GM23338 (cell line): ENCODE results near the gene ARL4A. TPM values are rescaled to one million over a fixed set of nuclear protein-coding genes. Genes with fewer than 3 reads are reported as not detected.

Source experiments
- ATAC-seq: fragments of 200-7000 bp; cut with Tn5 transposase; 3 replicates; pipeline ENCODE4 v1.9.1; 2020
- DNase-seq: peaks from one replicate; pipeline ENCODE4 v3.0.0-alpha.2; 2015; ENCODE audit warnings: low spot score
- H2AFZ ChIP-seq: fragments of 200-600 bp; sonication (generic); 2 replicates; pipeline ENCODE4 v1.8.0; 2016; ENCODE audit warnings: antibody characterized with exemption, mild to moderate bottlenecking, moderate library complexity
- H3F3A ChIP-seq: fragments of 200-600 bp; sonication (generic); replicated peaks from 2 replicates; pipeline ENCODE4 v1.8.0; 2017; ENCODE audit warnings: antibody characterized with exemption, mixed run types, low read depth
- H3K27ac ChIP-seq: fragments of 200-600 bp; sonication (generic); 2 replicates; pipeline ENCODE4 v1.6.1; 2016; ENCODE audit warnings: low read depth
- H3K27me3 ChIP-seq: fragments of 200-600 bp; sonication (generic); 2 replicates; pipeline ENCODE4 v1.8.0; 2016; ENCODE audit warnings: mild to moderate bottlenecking, mixed run types, moderate library complexity; ENCODE audit not compliant: insufficient read depth
- H3K36me3 ChIP-seq: fragments of 200-600 bp; sonication (generic); 2 replicates; pipeline ENCODE4 v1.8.0; 2016; ENCODE audit warnings: mild to moderate bottlenecking; ENCODE audit not compliant: insufficient read depth
- H3K4me1 ChIP-seq: fragments of 200-600 bp; sonication (generic); 2 replicates; pipeline ENCODE4 v1.8.0; 2016; ENCODE audit warnings: mild to moderate bottlenecking, moderate library complexity; ENCODE audit not compliant: insufficient read depth
- H3K4me2 ChIP-seq: fragments of 200-600 bp; sonication (generic); 2 replicates; pipeline ENCODE4 v1.7.1; 2017; ENCODE audit warnings: mixed run types
- H3K4me3 ChIP-seq: fragments of 200-600 bp; sonication (generic); 2 replicates; pipeline ENCODE4 v1.6.1; 2016; ENCODE audit warnings: mixed run types
- H3K79me2 ChIP-seq: fragments of 200-600 bp; sonication (generic); replicated peaks from 2 replicates; pipeline ENCODE4 v1.8.0; 2017; ENCODE audit warnings: mild to moderate bottlenecking; ENCODE audit not compliant: insufficient read depth
- H3K9me2 ChIP-seq: fragments of 200-600 bp; sonication (generic); 2 replicates; pipeline ENCODE4 v1.8.0; 2017; ENCODE audit not compliant: insufficient read depth
- H4K20me1 ChIP-seq: fragments of 200-600 bp; sonication (generic); replicated peaks from 2 replicates; pipeline ENCODE4 v1.8.0; 2017; ENCODE audit warnings: mild to moderate bottlenecking; ENCODE audit not compliant: insufficient read depth
- H3K27ac Mint-ChIP-seq: 2 replicates; pipeline ENCODE4 v1.8.0; 2020; ENCODE audit warnings: inconsistent platforms, mild to moderate bottlenecking, moderate library complexity, mixed read lengths
- H3K27me3 Mint-ChIP-seq: 3 replicates; pipeline ENCODE4 v1.8.0; 2022; ENCODE audit warnings: low read depth, mild to moderate bottlenecking, moderate library complexity, mixed read lengths, inconsistent platforms; ENCODE audit not compliant: insufficient read depth, poor library complexity
- H3K36me3 Mint-ChIP-seq: 3 replicates; pipeline ENCODE4 v1.8.0; 2021; ENCODE audit warnings: low read depth, mild to moderate bottlenecking, inconsistent platforms, moderate library complexity, mixed read lengths
- H3K4me1 Mint-ChIP-seq: 3 replicates; pipeline ENCODE4 v1.8.0; 2020; ENCODE audit warnings: mild to moderate bottlenecking, inconsistent platforms, mixed read lengths
- H3K4me3 Mint-ChIP-seq: 3 replicates; pipeline ENCODE4 v1.8.0; 2021; ENCODE audit warnings: moderate library complexity, mild to moderate bottlenecking, inconsistent platforms, mixed read lengths
- H3K9me3 Mint-ChIP-seq: 3 replicates; pipeline ENCODE4 v1.8.0; 2020; ENCODE audit warnings: moderate library complexity, mild to moderate bottlenecking, inconsistent platforms, mixed read lengths
- CTCF ChIP-seq, 2 experiments: fragments of 200-600 bp in 1 of 2; sonication (generic) in 1 of 2; conservative IDR thresholded peaks; 2 replicates each; pipeline versions ENCODE4 v1.5.1 to v1.6.1; 2016 to 2017; ENCODE audit warnings: antibody characterized with exemption in 2 of 2, low read depth in 2 of 2, mild to moderate bottlenecking in 2 of 2, moderate library complexity in 1 of 2
- ETS1 ChIP-seq: IDR thresholded peaks from 2 replicates; pipeline ENCODE4 v1.6.1; 2016; ENCODE audit warnings: antibody characterized with exemption
- EZH2 ChIP-seq: fragments of 200-600 bp; sonication (generic); IDR thresholded peaks from one replicate; pipeline ENCODE4 v1.8.0; 2017; ENCODE audit warnings: antibody characterized with exemption, mild to moderate bottlenecking, low read depth; ENCODE audit not compliant: unreplicated experiment
- EZH2phosphoT487 ChIP-seq: fragments of 200-600 bp; sonication (generic); IDR thresholded peaks from one replicate; pipeline ENCODE4 v1.8.1; 2018; ENCODE audit warnings: antibody characterized with exemption; ENCODE audit not compliant: unreplicated experiment
- JUNB ChIP-seq: IDR thresholded peaks from one replicate; pipeline ENCODE4 v1.6.1; 2016; ENCODE audit warnings: antibody characterized with exemption; ENCODE audit not compliant: unreplicated experiment
- NANOG ChIP-seq: IDR thresholded peaks from 2 replicates; pipeline ENCODE4 v1.6.1; 2016; ENCODE audit warnings: antibody characterized with exemption, borderline replicate concordance
- POLR2AphosphoS5 ChIP-seq: IDR thresholded peaks from 2 replicates; pipeline ENCODE4 v1.6.1; 2016; ENCODE audit warnings: antibody characterized with exemption, low read depth
- REST ChIP-seq: IDR thresholded peaks from one replicate; pipeline ENCODE4 v1.6.1; 2018; ENCODE audit warnings: antibody characterized with exemption; ENCODE audit not compliant: unreplicated experiment
- STAT1 ChIP-seq: IDR thresholded peaks from one replicate; pipeline ENCODE4 v1.6.1; 2016; ENCODE audit warnings: antibody characterized with exemption; ENCODE audit not compliant: unreplicated experiment
- ZNF114 ChIP-seq: fragments of 250-450 bp; sonication (Bioruptor Pico); IDR thresholded peaks from 2 replicates; pipeline ENCODE4 v1.5.0; 2020; ENCODE audit warnings: mild to moderate bottlenecking, moderate library complexity
- ZNF331 ChIP-seq: fragments of 250-450 bp; sonication (Bioruptor Pico); IDR thresholded peaks from 2 replicates; pipeline ENCODE4 v1.5.0; 2020; ENCODE audit warnings: low read depth, mild to moderate bottlenecking, moderate library complexity
- ZNF462 ChIP-seq: fragments of 250-450 bp; sonication (Bioruptor Pico); IDR thresholded peaks from 2 replicates; pipeline ENCODE4 v1.5.0; 2020; ENCODE audit warnings: mild to moderate bottlenecking, moderate library complexity
- polyA plus RNA-seq: library from polyadenylated mRNA; unstranded; fragments of >200 nt; fragmentation: Nextera tagmentation; extraction: Ambion mirVana; gene quantifications from 2 replicates; pipeline ENCODE4 v1.2.1, GENCODE V29; 2016
- total RNA-seq: library from RNA; depleted of rRNA; stranded (reverse); fragments of >200 nt; shearing (Covaris generic); gene quantifications from 2 replicates; pipeline ENCODE4 v1.2.3, GENCODE V29; 2014

Gene ARL4A
- total and polyA plus RNA-seq, 2 experiments from 2014 or later = 48.9 to 82.5 TPM

GRCh38 chr7:12711124-12711523, 23.7 kb downstream of the ARL4A start:
- no peak overlapping the region for H3K27ac Mint-ChIP-seq
- Histone ChIP-seq H3K36me3 (no peaks in the 10 kb centered on the region), H3K9me2 (no peaks in the 10 kb centered on the region), H3K4me1 (peaks cover 37% of the 10 kb centered on the region), H2AFZ (no peak overlapping the region), H3K79me2 (no peaks in the 10 kb centered on the region), H3K27ac (no peak overlapping the region), H3K4me2 (no peak overlapping the region), H3K27me3 (no peaks in the 10 kb centered on the region), H4K20me1 (no peaks in the 10 kb centered on the region), H3K4me3 (no peak overlapping the region), H3F3A (no peaks in the 10 kb centered on the region)
- ATAC-seq (no peak), DNase-seq (no peak)
- no peaks in the 10 kb centered on the region for H3K36me3 Mint-ChIP-seq
- TF ChIP-seq EZH2phosphoT487 = no peak
- no peak for TF ChIP-seq ZNF331 (CRISPR knock-in tag)
- no peak for TF ChIP-seq JUNB
- no peak for TF ChIP-seq ETS1
- TF ChIP-seq STAT1 = no peak
- TF ChIP-seq ZNF462 (CRISPR knock-in tag) = no peak
- TF ChIP-seq CTCF (conservative IDR thresholded peaks at IDR 0.05; ENCODE audit: low read depth in 2 of 2) = no peak
- no peak for TF ChIP-seq EZH2
- TF ChIP-seq NANOG = no peak
- no peak for TF ChIP-seq POLR2AphosphoS5
- no peak for TF ChIP-seq REST
- no peak for TF ChIP-seq ZNF114
- H3K4me1 Mint-ChIP-seq = peaks cover 40% of the 10 kb centered on the region
- no peak overlapping the region for H3K4me3 Mint-ChIP-seq
- peaks cover under 1% of the 10 kb centered on the region for H3K27me3 Mint-ChIP-seq
- H3K9me3 Mint-ChIP-seq = no peaks in the 10 kb centered on the region
